Parathyroid adenoma (tissue), 2 donors: ENCODE measurements around the gene SND1.

ENCODE experiments used
- H2AFZ ChIP-seq: fragments of 300-600 bp; sonication (generic); one replicate; pipeline ENCODE4 v1.7.0; 2017; ENCODE audit warnings: antibody characterized with exemption, mild to moderate bottlenecking
- H3K27ac ChIP-seq: fragments of 300-600 bp; sonication (generic); one replicate; pipeline ENCODE4 v1.7.0; 2017
- H3K27me3 ChIP-seq: fragments of 300-600 bp; sonication (generic); one replicate; pipeline ENCODE4 v1.7.0; 2017; ENCODE audit warnings: low read length; ENCODE audit not compliant: control insufficient read depth, insufficient read depth
- H3K36me3 ChIP-seq: fragments of 300-600 bp; sonication (generic); one replicate; pipeline ENCODE4 v1.7.0; 2017; ENCODE audit warnings: low read length; ENCODE audit not compliant: control insufficient read depth, insufficient read depth
- H3K4me1 ChIP-seq: fragments of 300-600 bp; sonication (generic); one replicate; pipeline ENCODE4 v1.7.0; 2017; ENCODE audit warnings: control low read depth
- H3K4me2 ChIP-seq: fragments of 300-600 bp; sonication (generic); one replicate; pipeline ENCODE4 v1.7.0; 2017; ENCODE audit warnings: low read length
- H3K4me3 ChIP-seq: fragments of 300-600 bp; sonication (generic); one replicate; pipeline ENCODE4 v1.7.0; 2017; ENCODE audit warnings: low read depth, low read length
- H3K79me2 ChIP-seq: fragments of 300-600 bp; sonication (generic); one replicate; pipeline ENCODE4 v1.7.0; 2017; ENCODE audit warnings: control low read depth
- H3K9ac ChIP-seq: fragments of 300-600 bp; sonication (generic); one replicate; pipeline ENCODE4 v1.7.0; 2017; ENCODE audit warnings: mild to moderate bottlenecking
- H3K9me3 ChIP-seq: fragments of 300-600 bp; sonication (generic); one replicate; pipeline ENCODE4 v1.7.0; 2017; ENCODE audit warnings: low read length; ENCODE audit not compliant: control insufficient read depth
- TF ChIP-seq, protein P1 (sequence below): fragments of 300-600 bp; sonication (generic); IDR thresholded peaks from one replicate; pipeline ENCODE4 v1.7.0; 2017; ENCODE audit warnings: antibody characterized with exemption, mild to moderate bottlenecking
- donor health status: primary hyperparathyroidism.

SND1 gene

DNA sequence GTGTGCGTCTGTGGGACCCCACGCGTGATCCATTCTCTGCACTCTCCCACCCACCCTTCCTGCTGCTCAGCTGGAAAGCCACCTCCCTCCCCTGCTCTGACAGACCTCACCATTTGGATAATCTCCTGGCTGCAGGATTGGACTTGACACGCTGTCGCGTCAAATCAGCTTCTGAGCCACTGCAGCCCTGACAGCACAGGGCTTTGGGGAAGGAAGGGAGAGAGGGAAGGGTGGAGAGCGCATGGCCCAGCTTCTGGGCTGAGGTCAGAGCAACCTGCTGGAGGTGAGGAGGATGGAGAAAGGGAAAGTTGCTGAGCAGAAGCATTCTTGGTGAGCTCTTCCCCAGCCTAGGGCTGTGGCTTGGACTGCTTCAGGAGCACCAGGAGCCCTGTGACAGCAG, 428.2 kb downstream of the SND1 start:
- H3K4me2 ChIP-seq: no peak overlapping the region
- H3K9me3 ChIP-seq: no peaks in the 10 kb centered on the region
- H3K9ac ChIP-seq: no peak overlapping the region
- no peaks in the 10 kb centered on the region for H3K4me1 ChIP-seq
- no peak overlapping the region for H3K27ac ChIP-seq
- no peak overlapping the region for H3K4me3 ChIP-seq
- H3K36me3 ChIP-seq: no peaks in the 10 kb centered on the region
- TF ChIP-seq, protein P1, sequence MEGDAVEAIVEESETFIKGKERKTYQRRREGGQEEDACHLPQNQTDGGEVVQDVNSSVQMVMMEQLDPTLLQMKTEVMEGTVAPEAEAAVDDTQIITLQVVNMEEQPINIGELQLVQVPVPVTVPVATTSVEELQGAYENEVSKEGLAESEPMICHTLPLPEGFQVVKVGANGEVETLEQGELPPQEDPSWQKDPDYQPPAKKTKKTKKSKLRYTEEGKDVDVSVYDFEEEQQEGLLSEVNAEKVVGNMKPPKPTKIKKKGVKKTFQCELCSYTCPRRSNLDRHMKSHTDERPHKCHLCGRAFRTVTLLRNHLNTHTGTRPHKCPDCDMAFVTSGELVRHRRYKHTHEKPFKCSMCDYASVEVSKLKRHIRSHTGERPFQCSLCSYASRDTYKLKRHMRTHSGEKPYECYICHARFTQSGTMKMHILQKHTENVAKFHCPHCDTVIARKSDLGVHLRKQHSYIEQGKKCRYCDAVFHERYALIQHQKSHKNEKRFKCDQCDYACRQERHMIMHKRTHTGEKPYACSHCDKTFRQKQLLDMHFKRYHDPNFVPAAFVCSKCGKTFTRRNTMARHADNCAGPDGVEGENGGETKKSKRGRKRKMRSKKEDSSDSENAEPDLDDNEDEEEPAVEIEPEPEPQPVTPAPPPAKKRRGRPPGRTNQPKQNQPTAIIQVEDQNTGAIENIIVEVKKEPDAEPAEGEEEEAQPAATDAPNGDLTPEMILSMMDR: no peak
- H3K27me3 ChIP-seq: no peaks in the 10 kb centered on the region
- no peak overlapping the region for H2AFZ ChIP-seq
- H3K79me2 ChIP-seq: no peaks in the 10 kb centered on the region

DNA sequence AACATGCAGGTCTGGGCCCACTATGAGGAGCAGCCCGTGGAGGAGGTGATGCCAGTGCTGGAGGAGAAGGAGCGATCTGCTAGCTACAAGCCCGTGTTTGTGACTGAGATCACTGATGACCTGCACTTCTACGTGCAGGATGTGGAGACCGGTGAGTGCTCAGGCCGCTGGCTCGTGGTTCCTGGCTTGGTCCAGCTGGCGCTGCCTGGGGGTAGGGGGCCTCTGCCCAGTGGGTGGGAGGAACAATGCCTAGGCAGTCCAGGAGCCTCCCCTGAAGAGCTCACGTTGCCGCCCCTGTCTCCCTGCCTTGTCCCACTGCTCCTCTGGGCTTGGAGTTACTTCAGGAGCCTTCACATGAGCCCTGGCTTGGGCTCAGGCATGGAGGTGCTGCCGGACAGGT, 429.4 kb downstream of the SND1 start:
- no peak overlapping the region for H3K4me3 ChIP-seq
- no peaks in the 10 kb centered on the region for H3K27me3 ChIP-seq
- no peak overlapping the region for H3K9ac ChIP-seq
- TF ChIP-seq, protein P1: no peak
- no peaks in the 10 kb centered on the region for H3K79me2 ChIP-seq
- H3K4me2 ChIP-seq: no peak overlapping the region
- no peaks in the 10 kb centered on the region for H3K9me3 ChIP-seq
- H3K36me3 ChIP-seq: no peaks in the 10 kb centered on the region
- H3K27ac ChIP-seq: no peak overlapping the region
- H2AFZ ChIP-seq: no peak overlapping the region
- H3K4me1 ChIP-seq: no peaks in the 10 kb centered on the region

DNA sequence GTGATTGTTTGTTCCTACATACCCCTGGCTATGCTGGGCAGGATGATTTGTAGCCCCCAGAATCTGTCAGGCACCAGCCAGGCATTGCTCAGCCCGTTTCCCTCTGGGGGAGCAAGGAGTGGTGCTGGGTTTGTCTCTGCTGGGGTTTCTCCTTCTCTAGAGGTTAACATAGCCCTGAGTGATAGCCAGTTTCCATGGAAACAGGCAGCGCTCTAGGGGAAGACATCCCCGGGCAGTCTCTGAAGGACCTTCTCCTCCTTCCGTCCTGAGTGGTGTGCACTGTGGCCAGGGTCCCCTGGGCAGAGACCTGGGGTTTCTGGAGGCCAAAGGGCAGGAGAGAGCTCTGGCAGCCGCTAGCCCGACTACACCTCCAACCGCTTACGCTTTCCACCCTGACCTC, 429.8 kb downstream of the SND1 start:
- TF ChIP-seq, protein P1: no peak
- H3K9ac ChIP-seq: no peak overlapping the region
- H3K4me1 ChIP-seq: no peaks in the 10 kb centered on the region
- no peaks in the 10 kb centered on the region for H3K9me3 ChIP-seq
- H3K4me2 ChIP-seq: no peak overlapping the region
- H3K4me3 ChIP-seq: no peak overlapping the region
- H2AFZ ChIP-seq: no peak overlapping the region
- H3K27ac ChIP-seq: no peak overlapping the region
- H3K27me3 ChIP-seq: no peaks in the 10 kb centered on the region
- no peaks in the 10 kb centered on the region for H3K36me3 ChIP-seq
- no peaks in the 10 kb centered on the region for H3K79me2 ChIP-seq

DNA sequence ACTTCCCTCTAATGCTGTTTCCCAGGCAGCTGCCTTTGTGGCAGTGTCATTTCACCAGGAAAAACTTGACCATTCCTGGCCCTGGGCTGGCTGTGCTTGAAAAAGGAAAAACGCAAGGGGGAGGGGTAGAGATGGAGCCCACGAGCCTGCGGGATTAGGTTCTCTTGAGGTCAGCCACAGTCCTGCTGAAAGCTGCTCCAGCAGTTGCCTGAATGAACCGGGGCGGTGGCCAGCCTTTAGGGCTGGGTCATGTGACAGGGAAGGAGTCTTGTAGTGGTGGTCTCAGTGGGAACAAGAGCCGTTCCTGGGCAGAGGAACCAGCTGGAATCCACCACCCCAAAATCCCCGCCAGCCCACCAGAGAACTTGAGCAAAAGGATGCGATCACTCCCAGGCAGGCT, 430.4 kb downstream of the SND1 start:
- Histone ChIP-seq H3K4me2 (no peak overlapping the region), H3K9me3 (no peaks in the 10 kb centered on the region), H2AFZ (no peak overlapping the region), H3K4me3 (no peak overlapping the region), H3K27me3 (no peaks in the 10 kb centered on the region), H3K9ac (no peak overlapping the region), H3K36me3 (no peaks in the 10 kb centered on the region), H3K79me2 (no peaks in the 10 kb centered on the region), H3K4me1 (no peaks in the 10 kb centered on the region), H3K27ac (no peak overlapping the region)
- TF ChIP-seq, protein P1: no peak

DNA sequence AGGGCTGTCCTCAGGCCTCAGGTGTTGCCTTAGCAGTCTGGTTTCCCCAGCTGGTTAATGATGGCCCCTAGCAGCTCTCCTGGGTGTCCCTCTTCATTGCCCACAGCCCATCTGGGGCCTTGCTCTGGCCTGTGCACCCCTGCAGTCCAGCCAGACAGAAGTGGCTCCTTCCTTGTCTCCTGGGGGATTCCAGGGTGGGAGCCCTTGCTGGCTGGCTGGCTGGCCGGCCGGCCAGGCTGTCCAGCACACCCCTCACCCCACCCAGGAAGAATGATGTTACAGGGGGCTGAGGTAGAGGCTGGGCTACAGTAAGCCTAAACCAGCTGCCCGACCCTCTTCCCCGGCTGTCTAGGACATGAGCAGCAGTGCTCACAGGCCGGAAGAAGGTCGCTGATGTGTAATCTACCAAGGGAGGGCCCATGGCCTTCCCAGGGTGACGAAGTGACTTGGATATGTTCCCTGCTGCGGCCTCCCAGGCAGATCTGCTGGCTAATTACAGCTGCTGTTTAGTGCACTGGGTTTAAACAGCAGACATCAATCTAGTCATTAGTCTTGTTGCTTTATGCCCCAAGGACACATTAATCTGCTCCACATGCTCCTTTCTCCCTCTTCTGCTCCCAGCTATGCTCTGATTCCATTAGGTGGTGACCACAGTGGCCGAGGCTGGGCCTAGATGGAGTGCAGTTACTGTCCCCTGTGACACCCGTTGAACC, 433.1 kb downstream of the SND1 start:
- H3K4me1 ChIP-seq: no peaks in the 10 kb centered on the region
- H3K9ac ChIP-seq: no peak overlapping the region
- no peaks in the 10 kb centered on the region for H3K27me3 ChIP-seq
- no peaks in the 10 kb centered on the region for H3K36me3 ChIP-seq
- H3K79me2 ChIP-seq: no peaks in the 10 kb centered on the region
- H3K4me3 ChIP-seq: no peak overlapping the region
- no peak overlapping the region for H2AFZ ChIP-seq
- TF ChIP-seq, protein P1: no peak
- no peaks in the 10 kb centered on the region for H3K9me3 ChIP-seq
- H3K4me2 ChIP-seq: no peak overlapping the region
- no peak overlapping the region for H3K27ac ChIP-seq
